A673 (cell line): ENCODE results near the gene PDZD8.

Source experiments
- EZH2 ChIP-seq: fragments of 200-600 bp; sonication (generic); IDR thresholded peaks from 2 replicates; pipeline ENCODE4 v1.6.1; 2017; ENCODE audit warnings: borderline replicate concordance, low read depth, mild to moderate bottlenecking, mixed read lengths, antibody characterized with exemption, low read length; ENCODE audit not compliant: poor library complexity, severe bottlenecking
- TF ChIP-seq, protein P1 (sequence below): fragments of 300-800, 200-600 bp; sonication (generic); conservative IDR thresholded peaks from 2 replicates; pipeline ENCODE4 v1.5.1; 2017; ENCODE audit warnings: low read depth, mild to moderate bottlenecking, antibody characterized with exemption, low read length, moderate library complexity, mixed read lengths

DNA sequence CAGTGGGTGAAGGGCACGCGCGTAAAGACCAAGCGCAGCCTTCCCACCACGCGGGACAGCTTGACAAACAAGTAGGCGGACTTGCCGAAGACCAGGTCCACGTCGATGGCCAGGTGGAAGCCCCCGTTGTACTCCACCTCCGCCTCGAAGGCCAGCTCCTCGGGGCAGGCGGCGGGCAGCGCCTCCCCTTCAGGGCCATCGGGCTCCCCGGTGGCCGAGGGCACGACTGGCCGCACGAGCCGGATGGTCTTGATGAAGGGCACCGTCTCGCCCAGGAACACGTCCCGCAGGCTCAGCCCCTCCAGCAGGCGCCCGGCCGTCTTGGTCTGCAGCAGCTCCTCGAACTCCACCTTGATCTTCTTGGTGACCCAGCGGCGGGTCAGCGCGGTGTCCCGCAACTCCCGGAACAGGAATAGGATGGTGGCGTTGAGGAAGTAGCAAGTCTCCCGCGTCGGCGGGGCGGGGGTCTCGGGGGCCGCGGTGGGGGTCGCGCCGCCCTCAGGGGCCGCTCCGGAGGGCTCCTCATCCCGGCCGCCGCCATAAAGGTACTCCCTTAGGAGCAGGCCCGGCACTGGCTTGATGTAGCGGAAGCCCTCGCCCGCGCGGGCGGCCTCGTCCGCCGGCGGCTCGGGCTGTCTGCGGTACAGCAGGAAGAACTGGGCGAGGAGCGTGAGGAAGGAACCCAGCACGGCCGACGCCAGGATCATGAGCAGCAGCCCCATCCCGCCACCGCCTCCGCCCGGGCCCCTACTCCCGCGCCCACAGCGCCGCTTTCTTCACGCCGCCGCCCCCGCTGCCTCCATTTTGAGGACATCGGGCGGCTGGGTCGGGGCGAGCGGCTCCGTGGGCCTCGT, 507 bp downstream of the PDZD8 start:
- TF ChIP-seq, protein P1, sequence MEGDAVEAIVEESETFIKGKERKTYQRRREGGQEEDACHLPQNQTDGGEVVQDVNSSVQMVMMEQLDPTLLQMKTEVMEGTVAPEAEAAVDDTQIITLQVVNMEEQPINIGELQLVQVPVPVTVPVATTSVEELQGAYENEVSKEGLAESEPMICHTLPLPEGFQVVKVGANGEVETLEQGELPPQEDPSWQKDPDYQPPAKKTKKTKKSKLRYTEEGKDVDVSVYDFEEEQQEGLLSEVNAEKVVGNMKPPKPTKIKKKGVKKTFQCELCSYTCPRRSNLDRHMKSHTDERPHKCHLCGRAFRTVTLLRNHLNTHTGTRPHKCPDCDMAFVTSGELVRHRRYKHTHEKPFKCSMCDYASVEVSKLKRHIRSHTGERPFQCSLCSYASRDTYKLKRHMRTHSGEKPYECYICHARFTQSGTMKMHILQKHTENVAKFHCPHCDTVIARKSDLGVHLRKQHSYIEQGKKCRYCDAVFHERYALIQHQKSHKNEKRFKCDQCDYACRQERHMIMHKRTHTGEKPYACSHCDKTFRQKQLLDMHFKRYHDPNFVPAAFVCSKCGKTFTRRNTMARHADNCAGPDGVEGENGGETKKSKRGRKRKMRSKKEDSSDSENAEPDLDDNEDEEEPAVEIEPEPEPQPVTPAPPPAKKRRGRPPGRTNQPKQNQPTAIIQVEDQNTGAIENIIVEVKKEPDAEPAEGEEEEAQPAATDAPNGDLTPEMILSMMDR = no peak
- TF ChIP-seq EZH2 = no peak
